ENCODE data around the gene CDK11B.

Gene CDK11B

DNA sequence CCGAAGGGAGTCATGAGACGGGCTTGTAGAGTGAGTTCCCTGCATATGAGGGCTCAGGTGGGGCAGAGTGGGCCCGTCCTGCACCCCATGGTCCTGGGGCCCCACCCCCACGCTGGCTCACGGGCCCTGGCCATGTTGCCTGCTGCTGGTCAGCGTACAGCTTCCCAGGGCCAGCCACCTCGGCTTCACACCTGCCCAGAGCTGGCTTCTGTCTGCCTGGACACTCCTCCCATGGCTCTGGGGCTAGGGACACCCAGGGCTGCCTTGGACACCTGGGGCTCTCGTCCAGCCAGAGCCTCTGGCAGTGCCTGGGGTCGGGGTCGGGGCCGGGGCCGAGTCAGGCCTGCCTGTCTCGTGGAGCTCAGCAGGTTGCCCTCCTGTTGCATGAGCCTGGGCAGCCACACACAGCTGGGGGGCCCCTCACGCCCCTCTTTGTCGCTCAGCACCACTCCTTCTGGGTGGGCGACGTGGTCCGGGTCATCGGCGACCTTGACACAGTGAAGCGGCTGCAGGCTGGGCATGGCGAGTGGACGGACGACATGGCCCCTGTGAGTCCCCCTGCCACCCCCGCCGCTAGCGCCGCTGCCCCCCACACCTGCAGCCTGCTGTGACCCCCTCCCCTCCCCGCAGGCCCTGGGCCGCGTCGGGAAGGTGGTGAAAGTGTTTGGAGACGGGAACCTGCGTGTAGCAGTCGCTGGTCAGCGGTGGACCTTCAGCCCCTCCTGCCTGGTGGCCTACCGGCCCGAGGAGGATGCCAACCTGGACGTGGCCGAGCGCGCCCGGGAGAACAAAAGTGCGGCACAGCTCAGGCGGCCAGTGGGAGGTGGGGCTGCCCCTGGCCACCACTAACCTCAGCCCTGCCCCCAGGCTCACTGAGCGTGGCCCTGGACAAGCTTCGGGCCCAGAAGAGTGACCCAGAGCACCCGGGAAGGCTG, 32.3 kb downstream of the CDK11B start:
- DNase-seq, result no peak

DNA sequence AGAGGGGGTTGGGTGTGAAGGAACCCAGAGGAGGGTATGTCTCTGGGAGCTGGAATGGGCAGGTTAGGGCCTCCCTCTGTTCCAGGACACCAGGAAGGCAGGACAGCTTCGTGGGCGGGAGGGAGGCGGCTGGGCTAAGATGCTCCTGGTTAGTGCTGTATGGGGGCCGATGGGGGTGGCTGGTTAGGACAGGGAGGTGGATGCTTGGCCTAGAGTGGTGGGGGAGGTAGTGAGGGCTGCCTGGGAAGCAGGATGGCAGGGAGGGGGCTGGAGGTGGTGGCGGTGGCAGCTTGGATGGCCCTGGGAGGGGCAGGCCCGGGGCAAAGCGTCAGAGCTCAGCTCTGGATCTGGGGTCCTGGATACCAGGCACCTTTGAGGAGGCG, 33.0 kb downstream of the CDK11B start:
- no peak for DNase-seq

GRCh38 chr1:1625404-1625775, 33.4 kb downstream of the CDK11B start:
- no peak for DNase-seq

- no peak for DNase-seq
Observed at GRCh38 chr1:1624443-1625403, 34.1 kb downstream of the CDK11B start.

DNA sequence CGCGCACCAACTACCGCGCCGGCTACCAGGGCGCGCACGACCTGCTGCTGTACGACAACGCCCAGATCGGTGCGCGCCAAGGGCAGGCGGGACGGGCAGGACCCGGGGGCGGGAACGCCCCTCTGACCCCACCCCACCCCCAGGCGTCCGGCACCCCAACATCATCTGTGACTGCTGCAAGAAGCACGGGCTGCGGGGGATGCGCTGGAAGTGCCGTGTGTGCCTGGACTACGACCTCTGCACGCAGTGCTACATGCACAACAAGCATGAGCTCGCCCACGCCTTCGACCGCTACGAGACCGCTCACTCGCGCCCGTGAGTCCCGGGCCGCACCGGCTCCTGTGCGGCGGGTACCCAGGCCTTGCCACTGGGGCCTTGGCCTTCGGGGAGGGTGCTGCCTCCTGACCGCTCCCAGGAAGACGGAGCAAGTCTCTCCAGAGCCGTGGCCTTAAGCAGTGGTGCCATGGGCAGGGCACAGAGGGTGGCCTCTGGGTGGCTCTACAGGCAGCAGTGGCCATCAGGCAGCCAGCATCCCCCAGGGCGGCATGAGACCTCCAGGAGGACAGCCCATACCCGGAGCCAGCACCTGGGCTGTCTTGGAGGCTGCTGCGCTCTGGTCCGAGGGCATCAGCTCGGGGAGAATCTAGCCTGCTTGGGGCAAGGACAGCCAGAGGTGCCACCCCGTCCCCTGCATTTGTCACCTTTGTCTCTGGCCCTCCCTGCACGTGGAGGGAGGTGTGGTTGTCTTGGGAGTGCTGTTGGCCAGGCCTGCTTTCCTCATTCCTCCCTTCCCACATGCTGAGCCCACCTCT, 35.0 kb downstream of the CDK11B start:
- no peak for DNase-seq

- DNase-seq, result no peak
Observed at GRCh38 chr1:1623181-1623630, 35.6 kb downstream of the CDK11B start.

DNA sequence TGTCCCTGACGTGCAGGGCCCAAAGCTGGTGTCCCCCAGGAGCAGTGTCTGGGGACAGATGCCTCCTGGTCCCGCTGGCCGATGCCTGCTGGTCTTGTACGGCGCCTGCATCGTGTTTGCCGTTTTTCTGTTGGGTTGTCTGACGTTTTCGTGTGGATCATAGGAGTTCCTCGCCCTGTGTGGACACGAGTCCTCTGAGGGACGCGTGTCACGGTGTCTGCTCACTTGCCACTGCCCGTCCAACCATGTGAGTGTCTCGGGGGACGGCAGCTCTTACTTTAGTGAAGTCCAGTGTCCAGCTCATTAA, 36.1 kb downstream of the CDK11B start:
- no peak for DNase-seq

DNA sequence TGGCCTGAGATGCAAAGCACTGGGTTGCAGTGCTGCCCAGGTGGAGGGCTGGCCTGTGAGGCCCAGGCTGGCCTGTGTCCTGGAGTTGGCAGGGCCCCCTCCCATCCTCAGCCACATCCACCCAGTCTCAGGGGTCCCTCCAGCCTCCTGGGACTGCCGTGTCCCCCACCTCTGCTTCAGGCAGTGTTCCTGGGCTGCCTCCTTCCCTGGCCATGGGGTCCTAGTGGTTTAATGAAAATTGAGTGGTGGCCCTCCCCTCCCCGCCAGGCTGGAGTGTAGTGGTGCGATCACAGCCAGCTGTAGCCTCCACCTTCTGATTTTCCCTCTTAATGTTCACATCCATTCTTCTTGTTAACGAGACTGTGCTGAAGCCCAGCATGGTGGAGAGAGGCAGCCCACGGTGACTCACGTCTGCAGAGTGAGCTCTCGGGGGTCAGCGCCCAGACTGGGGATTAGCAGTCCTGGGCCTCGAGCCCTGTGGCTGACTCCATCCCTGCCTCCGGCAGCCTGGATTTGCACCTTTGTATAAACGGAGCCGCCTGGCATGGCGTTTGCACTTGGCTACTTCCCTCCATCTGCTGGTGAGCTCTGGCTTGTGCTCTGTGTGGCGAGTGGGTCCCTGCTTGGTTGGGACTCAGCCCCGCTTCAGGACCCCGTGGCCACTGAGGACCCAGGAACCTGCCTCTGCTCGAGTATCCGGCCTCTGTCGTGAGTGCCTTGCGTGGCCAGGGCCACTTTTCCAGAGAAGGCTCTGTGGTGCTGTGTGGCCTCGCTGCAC, 36.6 kb downstream of the CDK11B start:
- DNase-seq, result no peak

DNA sequence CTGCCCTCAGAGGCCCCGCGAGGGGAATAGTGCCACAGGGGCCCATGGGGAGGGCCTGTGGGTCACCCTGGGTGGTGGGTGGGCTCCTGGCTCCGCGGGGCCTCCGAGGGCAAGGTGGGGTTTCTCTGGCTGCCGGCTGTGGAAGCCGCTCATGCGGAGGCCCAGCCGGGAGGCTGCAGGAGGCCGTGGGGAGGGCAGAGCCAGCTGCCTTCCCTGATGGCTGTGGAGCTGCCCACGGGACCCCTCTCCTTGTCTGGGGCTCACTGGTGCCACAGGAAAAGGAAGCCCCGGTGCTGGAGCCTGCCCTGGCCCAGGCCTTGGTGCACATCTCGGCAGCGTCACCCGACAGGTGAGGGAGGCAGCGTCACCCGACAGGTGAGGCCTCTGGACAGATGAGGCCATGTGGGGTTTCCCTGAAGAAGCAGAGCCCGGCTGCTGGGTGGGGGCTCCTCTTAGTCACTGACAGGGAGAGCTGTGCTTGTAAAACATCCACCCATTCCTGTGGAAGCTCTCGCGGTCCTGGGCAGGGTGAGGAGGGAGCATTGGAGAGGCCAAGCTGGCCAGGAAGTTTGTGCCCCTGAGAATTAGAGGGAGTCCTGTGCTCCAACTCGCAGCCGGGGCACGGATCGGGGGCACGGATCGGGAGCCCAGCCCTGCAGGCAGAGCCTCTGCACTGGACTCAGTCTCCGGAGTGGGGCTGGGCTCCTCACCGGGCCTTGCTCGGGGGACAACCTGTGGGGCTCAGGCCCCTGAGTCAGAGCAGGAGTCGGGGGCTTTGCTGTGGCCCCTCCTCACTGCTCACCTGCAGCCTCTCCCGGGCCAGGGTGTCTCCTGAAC, 37.4 kb downstream of the CDK11B start:
- no peak for DNase-seq

DNA sequence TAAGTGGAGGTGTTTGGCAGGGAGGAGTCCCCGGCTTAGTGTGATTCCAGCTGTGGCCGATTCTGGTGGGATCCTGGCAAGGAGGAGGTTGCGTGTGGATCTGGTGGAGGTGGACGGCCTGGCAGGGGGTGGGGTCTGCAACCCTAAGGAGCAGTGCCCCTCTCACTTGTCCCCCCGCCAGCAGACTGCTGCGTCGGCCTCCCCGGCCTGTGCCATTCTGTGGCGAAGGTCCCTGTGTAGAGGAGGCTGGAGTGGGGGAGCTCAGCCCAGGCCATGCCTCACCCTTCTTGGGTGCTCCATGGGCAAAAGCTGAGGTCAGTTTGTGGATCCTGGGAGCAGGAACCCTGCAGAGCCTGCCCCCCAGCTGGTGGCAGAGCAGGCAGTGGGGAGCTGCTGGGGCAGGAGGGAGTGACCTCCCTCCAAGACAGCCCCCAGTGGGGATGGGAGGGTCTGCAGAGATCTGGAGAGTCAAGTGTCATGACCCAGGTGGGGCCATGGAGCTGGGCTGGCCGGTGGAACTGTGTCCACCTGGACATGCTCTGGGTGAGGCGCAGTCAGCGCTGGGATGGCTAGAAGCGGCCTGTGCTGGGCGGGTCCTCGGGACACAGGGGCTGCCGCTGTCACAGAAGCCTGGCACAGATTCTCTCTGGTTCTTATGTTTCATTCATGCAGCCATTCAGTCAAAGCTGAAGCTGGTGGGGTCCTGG, 38.2 kb downstream of the CDK11B start:
- DNase-seq, result no peak

DNA sequence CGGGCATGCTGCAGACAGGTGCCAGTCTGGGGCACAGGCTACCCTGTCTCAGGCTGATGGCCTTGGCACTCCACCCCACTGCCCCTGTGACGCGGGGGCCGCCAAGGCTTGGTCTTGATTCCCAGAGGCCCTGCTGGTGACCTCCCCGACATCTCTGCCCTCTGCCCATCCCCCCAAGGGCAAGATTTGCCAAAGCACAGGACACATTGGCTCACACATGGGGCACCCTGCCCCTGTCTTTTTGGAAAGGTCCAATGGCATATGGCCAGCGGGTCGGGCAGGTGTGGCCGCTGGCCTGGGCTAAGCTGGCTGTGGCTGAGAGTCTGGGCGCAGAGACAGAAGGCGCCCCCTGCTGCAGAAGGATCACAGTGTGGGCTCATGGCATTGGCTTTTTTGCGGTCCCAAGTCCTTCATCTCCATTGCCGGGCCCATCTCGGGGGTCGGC, 38.9 kb downstream of the CDK11B start:
- DNase-seq, result no peak

GRCh38 chr1:1618396-1619068, 40.3 kb downstream of the CDK11B start:
- DNase-seq, result no peak

- DNase-seq, result no peak
Observed at GRCh38 chr1:1617925-1618324, 40.9 kb downstream of the CDK11B start.

- DNase-seq, result no peak
Observed at GRCh38 chr1:1617516-1617915, 41.3 kb downstream of the CDK11B start.

- no peak for DNase-seq
Observed at GRCh38 chr1:1616838-1617237, 42.0 kb downstream of the CDK11B start.

DNA sequence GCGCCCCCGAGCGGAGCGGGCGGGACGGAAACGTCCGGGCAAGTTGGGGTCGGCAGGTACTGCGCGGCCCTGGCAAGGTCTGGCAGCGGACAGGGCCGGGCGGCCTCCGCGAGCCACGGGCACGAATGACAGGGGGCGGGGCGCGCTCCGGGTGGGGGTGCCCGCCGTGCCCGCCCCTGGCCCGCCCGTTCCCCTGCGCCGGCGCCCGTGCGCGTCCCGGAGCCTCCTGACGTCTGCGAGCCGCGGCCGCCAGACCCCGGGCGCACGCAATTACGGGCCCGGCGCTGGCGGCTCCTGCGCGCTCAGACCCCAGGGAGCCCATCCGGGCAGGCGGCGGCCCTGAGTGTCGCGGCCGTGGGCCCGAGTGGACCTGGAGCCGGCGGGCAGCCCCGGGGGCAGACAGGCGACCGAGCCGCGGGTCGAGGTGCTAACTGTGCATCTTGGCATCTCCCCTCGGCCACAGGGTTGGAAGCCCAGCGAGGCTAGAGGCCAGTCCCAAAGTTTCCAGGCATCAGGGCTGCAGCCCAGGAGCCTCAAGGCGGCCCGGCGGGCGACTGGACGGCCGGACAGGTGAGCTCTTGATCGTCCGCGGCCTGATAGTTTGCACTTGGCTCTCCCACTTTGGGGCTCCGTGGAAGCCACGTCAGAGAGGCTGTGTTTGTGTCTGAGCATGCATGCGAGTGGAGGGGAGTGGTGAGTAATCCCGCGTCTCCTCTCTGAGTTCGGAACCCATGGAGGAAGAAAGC, 42.6 kb downstream of the CDK11B start:
- no peak for DNase-seq

DNA sequence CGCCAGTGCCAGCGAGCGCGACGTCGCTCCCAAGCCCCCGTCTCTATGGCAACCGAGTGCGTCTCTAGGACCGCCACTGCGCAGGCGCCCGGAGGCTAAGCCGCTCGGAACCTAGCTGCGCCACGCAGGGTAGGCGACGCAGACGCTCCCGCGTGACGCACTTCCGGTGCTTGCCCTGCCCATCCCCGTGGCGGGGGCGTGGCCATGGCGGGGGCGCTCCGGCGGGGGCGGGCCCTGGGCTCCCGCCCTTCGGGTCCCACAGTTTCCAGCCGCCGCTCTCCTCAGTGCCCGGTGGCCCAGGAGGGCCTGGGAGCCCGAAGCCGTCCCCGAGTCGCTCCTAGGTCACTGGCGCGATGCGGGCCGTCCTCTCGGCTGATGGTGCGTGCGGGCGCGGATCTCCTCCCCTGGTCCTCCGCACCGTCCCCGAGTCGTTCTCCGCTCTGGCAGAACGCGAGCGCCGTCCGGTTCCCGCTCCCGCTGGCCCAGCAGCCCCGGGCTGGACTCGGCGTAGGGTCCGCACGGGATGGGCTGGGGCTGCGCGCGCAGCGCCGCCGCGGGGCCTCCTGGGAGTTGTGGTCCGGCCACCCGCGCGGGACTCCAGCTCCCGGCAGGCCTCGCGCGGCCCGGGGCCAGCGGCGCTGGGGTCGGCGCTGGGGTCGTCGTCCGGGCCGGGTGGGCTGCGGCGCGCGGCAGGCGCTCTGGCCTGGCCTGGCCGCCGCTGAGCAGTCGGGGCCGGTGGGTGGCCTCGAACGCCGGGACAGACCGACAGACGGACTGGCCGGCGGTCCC, 43.4 kb downstream of the CDK11B start, which contains the start of gene MIB2:
MIB2 (plus strand) TSS at position 245 of the 789 bp plus-strand sequence. CDS start 7,953 bp downstream, outside the sequence.
- peak; percentile 11 for DNase-seq

GRCh38 chr1:1614954-1615255, 43.9 kb downstream of the CDK11B start:
- no peak for DNase-seq
